CD4-positive, alpha-beta T cell treated with Interleukin-4 for 4 hours (primary cell): ENCODE data around the gene NR2F2.

Experiments
- DNase-seq: peaks from one replicate; pipeline ENCODE4 v3.0.0-alpha.2; 2020

NR2F2 gene

GRCh38 chr15:96343113-96344059 is 12.9 kb downstream of the NR2F2 start:
- no peak for DNase-seq

- no peak for DNase-seq
Measured at GRCh38 chr15:96344060-96344705, 13.7 kb downstream of the NR2F2 start.

GRCh38 chr15:96344706-96345559 is 14.4 kb downstream of the NR2F2 start:
- DNase-seq = no peak

GRCh38 chr15:96345560-96346399 is 15.3 kb downstream of the NR2F2 start:
- no peak for DNase-seq

GRCh38 chr15:96346409-96346970 is 16.0 kb downstream of the NR2F2 start:
- DNase-seq = no peak

GRCh38 chr15:96347181-96348111 is 16.9 kb downstream of the NR2F2 start:
- DNase-seq = no peak

GRCh38 chr15:96348112-96349027 is 17.9 kb downstream of the NR2F2 start:
- DNase-seq = no peak

- no peak for DNase-seq
Measured at GRCh38 chr15:96349034-96349856, 18.7 kb downstream of the NR2F2 start.

GRCh38 chr15:96349857-96350720 is 19.6 kb downstream of the NR2F2 start:
- DNase-seq = no peak

GRCh38 chr15:96350934-96351724 is 20.6 kb downstream of the NR2F2 start:
- DNase-seq = no peak

GRCh38 chr15:96351761-96352603 is 21.5 kb downstream of the NR2F2 start:
- no peak for DNase-seq

- DNase-seq = no peak
Measured at GRCh38 chr15:96352604-96353405, 22.3 kb downstream of the NR2F2 start.

GRCh38 chr15:96353416-96353929 is 23.0 kb downstream of the NR2F2 start:
- no peak for DNase-seq

GRCh38 chr15:96353930-96354730 is 23.6 kb downstream of the NR2F2 start:
- no peak for DNase-seq
